HG02571 (cell line): ENCODE measurements around the gene PGM2L1.
"Not testable (repeated sequence)": the region's sequence is repeated elsewhere in the genome, so short reads cannot be mapped to it uniquely, and the experiment has no call there.

Experiments used
- ATAC-seq: cut with Tn5 transposase; IDR thresholded peaks from one replicate; pipeline ENCODE4 v1.9.1; 2021; ENCODE audit warnings: mild to moderate bottlenecking, moderate library complexity; ENCODE audit not compliant: unreplicated experiment

The PGM2L1 gene

DNA sequence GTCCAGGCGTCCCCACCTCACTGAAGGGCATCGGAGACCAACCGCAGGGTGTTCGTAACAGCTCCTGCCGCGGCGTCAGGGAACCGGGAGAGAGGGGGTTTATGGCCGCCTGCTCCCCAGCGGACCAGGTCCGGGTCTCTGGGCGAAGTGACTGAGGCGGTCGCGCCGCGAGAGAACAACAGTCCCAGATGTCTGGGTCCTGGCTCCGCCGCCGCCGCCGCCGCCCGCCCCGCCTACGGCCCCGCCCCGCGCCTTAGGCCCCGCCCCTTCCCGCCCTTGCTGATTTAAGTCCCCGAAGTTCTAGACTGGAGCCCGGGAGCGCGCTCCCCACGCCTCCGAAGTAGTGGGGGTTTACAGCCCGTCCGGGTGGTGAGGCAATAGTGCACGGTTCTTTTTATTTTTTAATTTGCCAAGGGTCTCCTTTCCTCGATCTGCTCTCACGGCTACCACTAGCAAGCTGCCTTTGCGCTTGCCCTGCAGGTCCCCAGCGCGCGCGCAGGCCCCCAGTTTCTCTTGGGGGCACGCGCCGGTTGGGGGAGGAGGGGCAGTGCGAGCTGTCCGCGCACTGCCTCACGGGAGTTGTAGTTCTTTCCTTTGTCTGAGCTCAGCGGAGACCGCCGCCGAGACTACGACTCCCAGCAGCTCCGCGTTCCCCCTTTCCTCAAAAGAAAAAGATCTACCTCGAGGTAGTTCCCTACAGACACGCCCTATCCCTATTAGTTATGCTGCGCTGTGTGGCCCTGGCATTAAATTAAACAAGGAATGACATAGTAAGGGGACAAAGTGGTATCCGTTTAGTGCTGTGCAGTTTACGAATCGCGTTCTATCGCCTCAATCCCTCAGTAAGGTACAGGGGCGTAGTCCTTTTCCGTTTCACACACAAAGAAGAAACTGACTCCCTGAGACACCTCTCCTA lies at the start of gene PGM2L1:
PGM2L1 (minus strand) TSS at position 190 of the 916 bp plus-strand sequence. CDS start 272 bp downstream, outside the sequence.
- peak; percentile 93 for ATAC-seq

DNA sequence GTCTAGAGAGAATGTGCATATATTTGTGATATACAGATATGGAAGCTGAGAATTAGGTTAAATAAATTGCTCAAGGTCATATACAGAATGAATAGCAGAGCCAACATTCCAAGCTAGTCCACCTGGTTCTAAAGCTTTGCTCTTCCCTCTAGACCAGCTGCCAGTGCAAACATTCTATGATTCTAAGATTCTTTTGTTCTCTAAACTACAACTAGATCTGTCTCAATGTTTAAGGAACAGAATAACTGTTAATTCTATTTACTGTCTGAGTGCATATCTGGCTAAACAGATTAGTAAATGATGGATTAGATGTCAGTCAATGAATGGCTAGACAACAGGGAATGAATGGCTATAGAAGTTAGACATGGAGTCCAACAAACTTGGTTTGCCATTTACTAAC lies 49.5 kb upstream of the PGM2L1 start:
- ATAC-seq, result no peak

DNA sequence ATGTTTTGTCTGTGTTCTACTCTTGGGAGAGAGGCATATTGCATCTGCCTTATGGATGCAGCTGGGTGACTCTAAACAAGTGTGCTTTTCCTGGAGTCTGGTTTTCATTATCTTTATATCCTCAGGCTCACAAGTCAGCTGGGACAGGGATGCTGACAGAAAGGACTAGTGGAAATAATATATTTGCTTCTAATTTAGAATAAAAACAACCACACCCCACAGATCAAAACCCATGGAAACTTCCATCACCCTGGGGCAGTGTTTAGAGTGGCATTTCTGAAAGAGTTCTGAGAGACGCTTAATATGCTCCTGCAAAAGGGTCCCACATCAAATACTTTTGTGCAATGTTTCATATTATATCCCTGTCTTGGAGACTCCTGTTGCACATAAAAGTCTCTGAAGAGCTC lies 48.3 kb upstream of the PGM2L1 start:
- ATAC-seq, result no peak

DNA sequence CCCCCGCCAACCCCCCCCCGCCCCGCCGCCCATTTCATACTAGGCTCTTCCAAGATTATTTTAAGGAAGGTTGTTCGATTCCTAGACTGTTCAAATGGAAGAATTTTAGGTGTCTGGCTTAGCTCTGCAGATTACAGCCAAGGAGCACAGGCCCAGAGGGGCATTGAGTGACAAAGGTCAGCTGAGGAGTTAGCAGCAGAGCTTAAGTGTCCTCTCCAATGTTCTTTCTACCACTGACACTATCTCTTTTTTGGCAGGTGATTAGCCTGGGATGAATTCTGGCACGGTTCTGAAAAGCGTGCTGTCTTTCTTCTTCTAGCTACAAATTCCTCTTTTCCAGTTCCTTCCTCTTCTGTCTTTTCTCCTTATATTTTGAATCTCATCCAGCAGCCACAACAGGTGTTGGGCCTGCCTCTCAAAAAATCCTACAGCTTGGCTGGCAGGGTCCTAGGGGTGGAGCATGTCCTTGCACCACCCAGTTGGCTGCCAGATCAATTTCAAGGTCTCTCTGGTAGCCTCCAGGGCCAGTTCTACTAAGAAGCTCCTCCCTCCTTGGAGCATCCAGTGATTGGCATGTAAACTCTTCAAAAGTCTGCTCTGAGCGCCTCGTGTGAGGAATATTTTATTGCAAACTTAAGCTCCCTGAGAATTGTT lies 46.1 kb upstream of the PGM2L1 start:
- no peak for ATAC-seq

DNA sequence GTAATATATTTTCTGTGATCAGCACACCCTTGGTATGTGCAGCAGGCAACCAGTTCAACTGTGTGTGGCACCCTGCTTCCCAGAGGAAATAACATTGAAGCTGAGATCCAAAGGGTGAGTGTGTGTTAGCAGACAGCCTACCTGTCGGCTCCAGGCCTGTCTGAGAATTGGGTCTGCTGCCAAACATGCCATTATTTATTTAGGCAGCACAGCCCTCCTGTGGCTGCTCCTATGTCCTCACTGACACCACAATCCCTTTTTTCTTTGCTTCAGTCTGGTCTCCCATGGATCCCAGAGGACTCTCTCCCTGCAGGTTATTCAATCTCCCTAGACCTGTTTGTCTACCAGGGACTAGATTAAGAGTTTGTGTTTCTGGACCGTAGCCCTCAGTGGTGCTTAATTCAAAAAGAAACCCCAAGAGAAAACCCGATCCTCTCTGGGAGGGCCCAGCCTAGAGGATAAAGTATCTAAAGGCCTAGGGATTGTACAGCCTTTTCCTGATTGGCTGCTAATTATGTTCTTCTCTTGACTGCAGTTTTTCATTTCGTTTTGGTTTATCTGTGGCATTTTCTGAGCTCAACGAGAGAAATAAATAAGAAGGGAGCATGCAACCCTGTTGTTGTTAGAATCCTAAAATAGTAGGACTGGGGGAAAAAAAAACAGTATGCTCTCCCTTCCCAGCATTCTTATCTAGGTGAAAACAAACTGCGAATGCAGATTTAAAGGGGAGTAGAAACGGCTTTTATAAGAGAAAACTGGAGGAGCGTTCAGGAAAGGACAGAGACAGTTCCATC lies 45.0 kb upstream of the PGM2L1 start:
- no peak for ATAC-seq

DNA sequence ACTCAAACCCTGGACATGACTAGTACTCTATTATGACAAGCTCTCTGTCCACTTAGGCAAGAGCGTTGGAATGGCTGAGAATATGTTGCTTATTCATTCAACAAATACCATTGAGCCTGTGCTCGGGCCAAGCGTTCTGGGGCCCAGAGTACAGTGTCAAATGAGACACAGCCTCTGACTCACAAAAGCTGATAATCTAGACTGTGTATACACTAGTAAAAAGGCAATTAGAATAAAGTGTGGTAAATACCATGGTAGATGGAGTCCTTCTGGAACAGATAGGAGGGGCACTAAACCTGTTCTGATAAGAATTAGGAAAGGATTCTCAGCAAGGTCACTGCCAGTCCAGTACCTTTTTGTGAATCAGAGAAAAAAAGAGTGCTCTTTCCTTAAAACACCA lies 44.4 kb upstream of the PGM2L1 start:
- no peak for ATAC-seq

DNA sequence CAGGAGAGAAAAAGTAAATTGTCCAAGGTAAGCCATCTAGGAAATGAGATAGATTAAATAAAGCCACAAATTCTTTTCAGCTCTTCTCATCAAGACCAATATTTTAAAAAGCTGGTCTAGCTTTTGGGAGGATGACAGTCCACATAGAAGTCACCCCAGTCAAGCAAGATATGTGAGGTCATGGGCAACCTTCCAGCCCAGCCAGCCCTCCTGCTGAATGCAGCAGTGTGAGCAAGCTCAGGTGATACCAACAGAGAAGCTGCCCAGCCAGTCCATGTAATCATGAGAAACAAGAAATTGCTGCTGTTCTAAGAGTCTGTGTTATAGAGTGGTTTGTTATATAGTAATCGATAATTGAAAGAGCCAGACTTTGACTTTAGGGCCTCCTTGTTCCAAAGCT lies 40.4 kb upstream of the PGM2L1 start:
- no peak for ATAC-seq

DNA sequence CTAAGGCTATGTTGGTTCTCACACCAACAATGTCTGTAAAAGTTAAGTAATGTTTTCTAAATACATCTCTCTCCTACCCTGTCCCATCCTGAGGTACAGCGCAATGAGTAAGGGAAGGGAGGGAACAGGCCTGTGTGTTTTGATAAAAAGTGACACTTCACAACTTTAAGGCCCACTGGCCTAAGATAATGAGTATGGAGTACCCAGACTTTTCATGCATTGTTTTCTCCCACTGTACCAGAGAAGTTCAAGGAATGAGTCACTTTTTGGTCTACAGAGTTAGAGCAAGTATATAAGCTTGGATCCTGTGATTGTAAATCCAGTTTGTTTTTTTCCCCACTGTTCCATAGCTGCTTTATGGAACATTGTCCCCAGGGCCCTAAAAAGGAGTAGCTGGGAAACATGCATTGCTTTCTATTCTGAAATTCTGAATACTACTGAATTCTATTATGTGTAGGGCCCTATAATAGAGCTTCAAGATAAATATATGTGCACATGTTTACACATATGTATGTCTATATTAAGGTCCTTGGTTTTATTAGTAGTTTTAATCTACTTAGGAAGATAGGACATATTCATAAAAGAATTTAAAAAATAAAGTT lies 39.3 kb upstream of the PGM2L1 start:
- ATAC-seq, result no peak

DNA sequence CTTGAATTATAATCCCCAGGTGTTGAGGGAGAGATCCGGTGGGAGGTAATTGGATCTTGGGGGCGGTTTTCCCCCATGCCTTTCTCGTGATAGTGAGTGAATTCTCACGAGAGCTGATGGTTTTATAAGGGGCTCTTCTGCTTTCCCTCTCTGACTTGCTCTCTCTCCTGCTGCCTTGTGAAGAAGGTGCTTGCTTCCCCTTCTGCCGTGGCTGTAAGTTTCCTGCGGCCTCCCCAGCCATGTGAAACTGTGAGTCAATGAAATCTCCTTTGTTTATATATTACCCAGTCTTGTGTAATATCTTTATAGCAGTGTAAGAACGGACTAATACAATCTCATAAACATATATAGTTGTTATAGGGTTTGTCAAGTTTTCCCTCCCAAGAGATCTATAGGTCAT lies 36.3 kb upstream of the PGM2L1 start:
- no peak for ATAC-seq

DNA sequence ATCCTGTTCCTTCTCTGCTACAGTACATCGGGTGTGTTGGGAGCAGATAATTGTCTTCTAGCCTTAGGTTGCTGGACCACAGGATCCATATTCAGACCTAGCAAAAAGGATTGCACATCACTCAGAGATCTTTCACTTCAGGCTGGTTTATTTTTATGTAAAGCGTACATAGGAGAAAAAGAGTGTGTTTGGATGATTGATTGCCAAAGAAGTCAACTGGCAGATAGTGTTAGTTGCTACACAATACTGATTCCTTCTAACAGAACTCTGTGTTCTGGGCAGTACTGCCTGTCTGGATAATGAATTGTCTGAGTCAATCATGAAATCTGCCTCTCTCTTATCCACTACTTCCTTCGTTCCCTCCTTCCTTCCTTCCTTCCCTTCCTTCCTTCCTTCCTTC lies 31.0 kb upstream of the PGM2L1 start:
- no peak for ATAC-seq

DNA sequence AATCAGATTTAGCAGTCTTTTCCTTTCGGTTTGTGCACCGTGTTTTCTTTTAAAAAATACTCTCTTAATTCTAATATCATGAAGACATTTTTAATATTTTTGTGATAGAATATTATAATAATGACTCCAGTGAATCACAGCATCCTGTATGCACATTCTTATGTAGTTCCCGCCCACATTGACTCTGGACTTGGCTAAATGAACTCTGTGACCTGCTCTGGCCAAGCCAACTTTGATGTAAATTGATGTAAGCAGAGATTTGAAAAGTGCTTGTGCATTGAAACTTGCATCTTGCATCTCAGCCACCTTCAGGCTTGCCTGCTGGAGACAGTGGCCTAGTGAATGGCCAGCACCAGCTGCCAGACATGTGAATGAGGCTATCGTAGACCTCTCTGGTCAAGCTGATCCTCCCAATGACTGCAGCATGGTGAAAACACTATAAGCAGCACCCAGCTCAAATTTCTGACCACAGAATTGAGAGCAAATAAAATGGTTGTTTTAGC lies 29.2 kb upstream of the PGM2L1 start:
- no peak for ATAC-seq

DNA sequence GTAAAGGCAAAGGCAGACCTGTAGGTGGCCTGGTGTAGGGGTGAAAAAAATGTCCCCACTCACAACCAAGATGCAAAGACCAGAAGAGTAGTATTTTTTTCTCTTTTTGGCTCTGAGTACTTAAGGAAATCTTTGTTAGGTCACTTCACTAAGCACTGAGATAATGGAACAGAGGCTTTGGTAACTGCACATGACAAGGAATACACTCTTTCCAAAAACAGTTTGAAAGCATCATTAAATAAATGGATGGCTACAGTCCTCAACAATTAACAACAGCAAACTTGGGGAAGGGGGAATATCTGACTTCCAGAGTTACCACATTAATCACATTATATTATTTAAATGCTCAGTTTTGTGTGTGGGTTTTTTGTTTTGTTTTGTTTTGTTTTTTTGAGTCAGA lies 26.9 kb upstream of the PGM2L1 start:
- ATAC-seq, result no peak

DNA sequence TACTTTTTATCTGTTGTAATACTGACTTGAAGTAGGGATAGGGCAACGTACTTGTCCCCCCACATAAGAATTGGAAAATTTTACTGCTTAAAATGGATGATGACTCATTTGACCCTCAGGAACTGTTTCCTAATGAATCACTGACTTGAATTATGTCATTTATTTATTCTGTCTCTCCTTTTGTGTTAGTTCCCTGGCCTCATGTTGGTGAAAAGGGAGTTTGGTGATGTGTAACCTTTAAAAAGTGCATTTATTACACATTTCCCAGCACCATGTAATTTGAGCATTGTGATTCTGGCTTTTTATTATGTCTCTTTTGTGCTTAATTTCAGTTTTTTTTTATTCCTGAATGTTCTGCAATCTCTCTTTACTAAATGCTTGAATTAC lies 20.3 kb upstream of the PGM2L1 start:
- ATAC-seq, result no peak

DNA sequence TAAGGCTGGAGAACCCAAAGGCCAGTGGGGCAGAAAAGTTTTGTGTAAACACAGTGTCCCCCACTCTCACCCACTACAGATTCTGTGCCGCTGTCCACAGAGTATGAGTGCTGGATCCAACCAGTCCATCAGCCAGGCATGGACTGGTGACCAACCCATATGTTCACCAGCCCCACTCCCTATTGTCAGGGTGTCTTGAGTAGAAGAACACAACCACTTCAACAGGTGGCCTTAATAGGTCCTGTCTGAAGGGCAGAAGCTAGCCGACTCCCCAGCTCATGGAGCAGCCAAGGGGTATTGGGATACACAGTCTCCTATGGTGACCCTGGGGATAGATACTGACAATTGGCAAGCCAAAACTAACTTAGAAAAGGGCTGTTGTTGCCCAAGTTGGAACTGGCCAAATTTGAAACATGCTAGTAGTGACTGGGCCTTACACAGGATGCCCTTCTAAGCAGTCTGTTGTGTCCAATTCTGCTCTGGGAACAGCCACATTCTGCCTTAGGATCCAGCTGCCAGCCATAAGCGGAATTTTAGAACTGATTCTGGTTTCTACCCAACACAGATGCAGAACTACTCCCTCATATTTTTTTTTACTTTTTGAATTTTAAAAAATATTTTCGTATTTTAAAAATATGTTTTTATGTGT lies 19.8 kb upstream of the PGM2L1 start:
- ATAC-seq, result no peak

DNA sequence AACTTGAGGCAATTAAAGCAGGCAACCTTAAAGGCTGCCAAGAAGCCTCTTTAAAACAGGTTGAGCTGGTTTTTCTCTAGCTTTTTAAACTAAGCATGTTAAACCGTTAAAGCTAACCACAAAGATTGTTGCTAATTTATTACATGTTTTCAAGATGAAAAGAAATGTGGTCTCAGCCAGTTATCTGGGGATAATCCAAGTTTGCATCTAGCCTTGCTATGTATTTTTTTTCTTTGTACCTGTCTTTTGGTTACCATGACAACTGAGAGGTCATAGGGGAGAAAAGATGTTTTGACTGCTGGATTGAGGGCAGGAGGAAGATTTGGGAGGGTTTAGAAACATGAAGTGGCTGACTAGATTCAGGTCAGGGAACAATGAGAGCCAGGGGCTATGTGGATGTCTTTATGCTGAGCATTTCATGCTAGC lies 19.2 kb upstream of the PGM2L1 start:
- ATAC-seq, result no peak

DNA sequence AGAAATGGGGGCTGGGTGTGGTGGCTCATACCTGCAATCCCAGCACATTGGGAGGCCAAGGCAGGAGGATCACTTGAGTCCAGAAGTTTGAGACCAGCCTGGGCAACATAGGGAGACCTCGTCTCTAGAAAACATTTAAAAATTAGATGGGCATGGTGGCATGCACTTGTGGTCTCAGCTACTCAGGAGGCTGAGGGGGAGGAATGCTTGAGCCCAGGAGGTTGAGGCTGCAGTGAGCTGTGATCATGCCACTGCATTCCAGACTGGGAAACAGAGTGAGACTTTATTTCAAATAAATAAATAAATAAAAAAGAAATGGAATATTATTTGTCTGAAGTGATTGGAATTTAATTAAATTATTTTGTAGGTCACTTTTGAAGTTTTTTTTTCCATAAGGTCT lies 18.7 kb upstream of the PGM2L1 start:
- not testable (repeated sequence) for ATAC-seq

DNA sequence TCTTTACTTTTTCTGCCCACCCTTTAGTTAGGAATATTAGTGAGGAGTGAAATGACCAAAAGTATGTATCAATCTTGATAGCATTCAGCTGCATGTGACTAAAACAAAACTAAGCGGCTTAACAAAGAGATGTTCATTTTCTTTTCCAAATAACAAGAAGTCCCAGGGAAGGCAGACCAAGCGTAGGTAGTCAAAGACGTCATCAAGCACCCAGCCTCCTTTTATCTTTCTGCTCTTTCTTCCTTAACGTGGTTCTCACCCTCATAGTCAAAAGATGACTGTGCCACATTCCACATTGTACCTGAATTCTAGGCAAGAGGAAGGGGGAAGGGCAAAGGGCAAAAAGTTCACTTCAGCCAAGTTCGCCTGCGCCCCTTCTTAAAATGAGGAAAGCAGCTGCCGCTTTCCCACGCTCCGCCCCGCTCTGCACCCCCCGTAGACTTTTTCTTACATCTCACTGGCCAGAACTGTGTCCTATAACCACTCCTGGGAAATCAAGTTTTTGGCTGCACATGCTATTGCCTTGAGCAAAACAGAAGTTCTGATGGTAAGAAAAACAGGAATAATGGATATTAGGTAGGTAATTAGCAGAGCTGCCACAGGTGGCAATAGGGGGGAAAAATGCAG lies 14.6 kb upstream of the PGM2L1 start:
- no peak for ATAC-seq

DNA sequence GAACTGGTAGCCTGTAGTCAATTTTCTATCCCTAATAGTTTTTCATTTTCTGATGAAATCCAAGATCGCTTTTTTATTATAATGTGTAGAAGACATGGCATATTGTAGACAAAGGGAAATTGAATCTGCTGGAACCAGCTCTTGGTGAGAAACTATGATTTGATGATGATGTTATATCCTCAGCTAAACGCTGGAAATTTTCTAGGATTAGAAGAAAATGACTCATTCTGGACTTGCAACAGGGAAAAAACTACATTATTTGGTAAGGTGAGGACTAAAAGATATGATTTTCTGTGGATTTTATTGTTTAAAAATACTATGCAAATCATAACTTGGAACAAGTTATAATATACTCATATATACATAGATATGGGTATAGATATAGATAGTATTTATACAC lies 14.1 kb upstream of the PGM2L1 start:
- ATAC-seq, result no peak

DNA sequence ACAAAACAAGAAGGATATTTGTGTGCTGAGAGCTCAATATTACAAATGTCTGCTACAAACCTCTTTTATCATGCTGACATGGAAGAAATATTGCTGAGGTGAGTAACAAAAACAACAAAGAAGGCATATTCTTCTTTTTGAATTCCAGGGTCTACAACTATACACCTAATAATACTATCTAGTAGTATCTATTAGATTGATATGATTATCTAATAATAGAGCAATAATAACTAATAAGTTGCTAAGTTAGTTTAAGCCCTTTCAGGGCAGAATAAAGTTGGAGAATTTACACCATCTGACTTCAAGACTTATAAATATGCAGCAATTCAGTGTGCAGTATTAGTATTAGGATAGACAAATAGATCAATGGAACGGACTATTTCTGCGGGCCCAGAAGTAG lies 11.4 kb upstream of the PGM2L1 start:
- no peak for ATAC-seq
